Mesendoderm (in vitro differentiated cells): ENCODE results near the gene WDR64.

Source experiments
- DNase-seq: peaks from one replicate; pipeline ENCODE4 v3.0.0; 2013
- H2AK5ac ChIP-seq: 2 replicates; pipeline ENCODE4 v1.6.1; 2013; ENCODE audit warnings: low read length, inconsistent platforms
- H2BK120ac ChIP-seq: 2 replicates; pipeline ENCODE4 v1.6.1; 2013; ENCODE audit warnings: low read depth, mild to moderate bottlenecking, low read length, moderate library complexity, mixed read lengths
- H2BK15ac ChIP-seq: replicated peaks from 2 replicates; pipeline ENCODE4 v1.6.1; 2013; ENCODE audit warnings: low read depth, mild to moderate bottlenecking, moderate library complexity
- H2BK5ac ChIP-seq: 2 replicates; pipeline ENCODE4 v1.6.1; 2013; ENCODE audit warnings: low read length, inconsistent platforms
- H3K18ac ChIP-seq: 2 replicates; pipeline ENCODE4 v1.6.1; 2013; ENCODE audit warnings: mild to moderate bottlenecking, low read length, mixed read lengths
- H3K23ac ChIP-seq: one replicate; pipeline ENCODE4 v1.6.1; 2013; ENCODE audit warnings: low read length
- H3K27ac ChIP-seq: 2 replicates; pipeline ENCODE4 v1.5.1; 2013; ENCODE audit warnings: low read depth, mild to moderate bottlenecking, inconsistent platforms, low read length, moderate library complexity
- H3K27me3 ChIP-seq: 2 replicates; pipeline ENCODE4 v1.6.1; 2013; ENCODE audit warnings: low read length, control low read depth, mild to moderate bottlenecking, inconsistent platforms; ENCODE audit not compliant: insufficient read depth, poor library complexity
- H3K36me3 ChIP-seq: 2 replicates; pipeline ENCODE4 v1.6.1; 2013; ENCODE audit warnings: low read length, inconsistent platforms; ENCODE audit not compliant: control insufficient read depth, insufficient read depth
- H3K4ac ChIP-seq: one replicate; pipeline ENCODE4 v1.6.1; 2013; ENCODE audit warnings: low read depth, mild to moderate bottlenecking, low read length, moderate library complexity
- H3K4me1 ChIP-seq: 2 replicates; pipeline ENCODE4 v1.6.1; 2013; ENCODE audit warnings: low read depth, low read length, inconsistent platforms; ENCODE audit not compliant: control insufficient read depth
- H3K4me2 ChIP-seq: 2 replicates; pipeline ENCODE4 v1.6.1; 2013; ENCODE audit warnings: low read length
- H3K4me3 ChIP-seq: 2 replicates; pipeline ENCODE4 v1.5.1; 2013; ENCODE audit warnings: mild to moderate bottlenecking, low read length
- H3K56ac ChIP-seq: one replicate; pipeline ENCODE4 v1.6.1; 2013; ENCODE audit warnings: low read length
- H3K79me1 ChIP-seq: 2 replicates; pipeline ENCODE4 v1.6.1; 2013; ENCODE audit warnings: low read length, inconsistent platforms
- H3K79me2 ChIP-seq: 2 replicates; pipeline ENCODE4 v1.6.1; 2013; ENCODE audit warnings: mild to moderate bottlenecking, low read length; ENCODE audit not compliant: control insufficient read depth, insufficient read depth
- H3K9ac ChIP-seq: 2 replicates; pipeline ENCODE4 v1.6.1; 2013; ENCODE audit warnings: low read length, inconsistent platforms
- H4K5ac ChIP-seq: one replicate; pipeline ENCODE4 v1.6.1; 2013; ENCODE audit warnings: low read length
- H4K8ac ChIP-seq: one replicate; pipeline ENCODE4 v1.6.1; 2013; ENCODE audit warnings: low read depth, mild to moderate bottlenecking, control low read depth, low read length, moderate library complexity
- WGBS: extraction: QIAGEN DNeasy Blood & Tissue Kit; methylation state at CpG from one replicate; pipeline ENCODE4 v1.1.7; 2013; ENCODE audit warnings: low lambda C conversion rate, missing lambda C conversion rate; ENCODE audit not compliant: insufficient coverage; ENCODE audit errors: extremely low coverage; 5-methylcytosine and 5-hydroxymethylcytosine counted together

The WDR64 gene

GRCh38 chr1:241744591-241744990, 92.5 kb downstream of the WDR64 start:
- Histone ChIP-seq H3K4me1 (no peaks in the 10 kb centered on the region), H3K9ac (no peak overlapping the region), H3K27ac (no peak overlapping the region), H2AK5ac (no peak overlapping the region), H3K56ac (no peak overlapping the region), H3K36me3 (no peaks in the 10 kb centered on the region), H3K79me2 (no peaks in the 10 kb centered on the region), H2BK5ac (no peak overlapping the region), H3K4me3 (no peak overlapping the region), H3K79me1 (no peaks in the 10 kb centered on the region), H3K18ac (no peak overlapping the region), H4K5ac (no peak overlapping the region), H3K27me3 (no peaks in the 10 kb centered on the region), H3K4me2 (no peak overlapping the region), H2BK120ac (no peak overlapping the region), H3K4ac (no peak overlapping the region), H3K23ac (no peak overlapping the region), H2BK15ac (no peak overlapping the region), H4K8ac (no peak overlapping the region)
- no CpG with 5 or more reads among the region's 2 CpGs for WGBS
- DNase-seq: no peak

GRCh38 chr1:241747992-241748391, 95.9 kb downstream of the WDR64 start:
- H3K79me1 ChIP-seq: no peaks in the 10 kb centered on the region
- H3K56ac ChIP-seq: no peak overlapping the region
- H3K4ac ChIP-seq: no peak overlapping the region
- H3K4me3 ChIP-seq: no peak overlapping the region
- no peak overlapping the region for H3K18ac ChIP-seq
- no peak overlapping the region for H3K23ac ChIP-seq
- H3K36me3 ChIP-seq: no peaks in the 10 kb centered on the region
- no CpG with 5 or more reads among the region's 6 CpGs for WGBS
- no peak overlapping the region for H4K5ac ChIP-seq
- no peak overlapping the region for H4K8ac ChIP-seq
- H2BK15ac ChIP-seq: no peak overlapping the region
- H3K9ac ChIP-seq: no peak overlapping the region
- no peaks in the 10 kb centered on the region for H3K27me3 ChIP-seq
- H2BK120ac ChIP-seq: no peak overlapping the region
- no peak overlapping the region for H2BK5ac ChIP-seq
- no peak overlapping the region for H3K4me2 ChIP-seq
- DNase-seq: peak; percentile 11
- H2AK5ac ChIP-seq: no peak overlapping the region
- no peaks in the 10 kb centered on the region for H3K4me1 ChIP-seq
- no peaks in the 10 kb centered on the region for H3K79me2 ChIP-seq
- no peak overlapping the region for H3K27ac ChIP-seq

GRCh38 chr1:241749041-241749944, 97.2 kb downstream of the WDR64 start:
- Histone ChIP-seq H4K8ac (no peak overlapping the region), H3K9ac (no peak overlapping the region), H3K79me2 (no peaks in the 10 kb centered on the region), H2BK5ac (no peak overlapping the region), H4K5ac (no peak overlapping the region), H3K56ac (no peak overlapping the region), H3K4me2 (no peak overlapping the region), H3K4me3 (no peak overlapping the region), H3K4me1 (no peaks in the 10 kb centered on the region), H2BK15ac (no peak overlapping the region), H3K18ac (no peak overlapping the region), H3K36me3 (no peaks in the 10 kb centered on the region), H3K27ac (no peak overlapping the region), H3K4ac (no peak overlapping the region), H3K27me3 (no peaks in the 10 kb centered on the region), H3K79me1 (no peaks in the 10 kb centered on the region), H3K23ac (no peak overlapping the region), H2AK5ac (no peak overlapping the region), H2BK120ac (no peak overlapping the region)
- no CpG with 5 or more reads among the region's 20 CpGs for WGBS
- no peak for DNase-seq

- H3K4ac ChIP-seq: no peak overlapping the region
- H3K4me2 ChIP-seq: no peak overlapping the region
- no CpG with 5 or more reads among the region's 6 CpGs for WGBS
- H3K9ac ChIP-seq: no peak overlapping the region
- no peak overlapping the region for H2BK120ac ChIP-seq
- H3K36me3 ChIP-seq: no peaks in the 10 kb centered on the region
- no peaks in the 10 kb centered on the region for H3K79me2 ChIP-seq
- no peak overlapping the region for H4K5ac ChIP-seq
- no peak overlapping the region for H3K4me3 ChIP-seq
- H3K27ac ChIP-seq: no peak overlapping the region
- H3K27me3 ChIP-seq: no peaks in the 10 kb centered on the region
- H3K23ac ChIP-seq: no peak overlapping the region
- DNase-seq: no peak
- H2AK5ac ChIP-seq: no peak overlapping the region
- no peak overlapping the region for H2BK15ac ChIP-seq
- H3K56ac ChIP-seq: no peak overlapping the region
- H2BK5ac ChIP-seq: no peak overlapping the region
- no peak overlapping the region for H3K18ac ChIP-seq
- no peaks in the 10 kb centered on the region for H3K79me1 ChIP-seq
- no peak overlapping the region for H4K8ac ChIP-seq
- H3K4me1 ChIP-seq: no peaks in the 10 kb centered on the region
Observed at GRCh38 chr1:241749945-241750695, 98.0 kb downstream of the WDR64 start.

- Histone ChIP-seq H2AK5ac (no peak overlapping the region), H4K8ac (no peak overlapping the region), H3K79me1 (no peaks in the 10 kb centered on the region), H3K4ac (no peak overlapping the region), H2BK120ac (no peak overlapping the region), H3K4me1 (no peaks in the 10 kb centered on the region), H3K27me3 (no peaks in the 10 kb centered on the region), H3K36me3 (no peaks in the 10 kb centered on the region), H3K4me2 (no peak overlapping the region), H3K56ac (no peak overlapping the region), H3K79me2 (no peaks in the 10 kb centered on the region), H4K5ac (no peak overlapping the region), H3K23ac (no peak overlapping the region), H2BK5ac (no peak overlapping the region), H3K4me3 (no peak overlapping the region), H3K9ac (no peak overlapping the region), H3K27ac (no peak overlapping the region), H3K18ac (no peak overlapping the region), H2BK15ac (no peak overlapping the region)
- no CpG with 5 or more reads among the region's 5 CpGs for WGBS
- no peak for DNase-seq
Observed at GRCh38 chr1:241751524-241751923, 99.4 kb downstream of the WDR64 start.
